Loucy (cell line): ENCODE measurements around the gene DRAM2.

Experiments used
- H2AFZ ChIP-seq: fragments of 200-600 bp; sonication (generic); 2 replicates; pipeline ENCODE4 v1.6.0; 2016; ENCODE audit warnings: antibody characterized with exemption, mild to moderate bottlenecking, low read length, moderate library complexity
- H3F3A ChIP-seq: fragments of 200-600 bp; 2 replicates; pipeline ENCODE4 v1.6.0; 2016; ENCODE audit warnings: antibody characterized with exemption, low read depth, mild to moderate bottlenecking
- H3K27me3 ChIP-seq: fragments of 200-600 bp; sonication (generic); 2 replicates; pipeline ENCODE4 v1.6.1; 2014; ENCODE audit warnings: low read length, mild to moderate bottlenecking; ENCODE audit not compliant: insufficient read depth, poor library complexity, severe bottlenecking
- H3K36me3 ChIP-seq: fragments of 200-600 bp; sonication (generic); 2 replicates; pipeline ENCODE4 v1.6.1; 2016; ENCODE audit warnings: low read length; ENCODE audit not compliant: insufficient read depth
- H3K4me1 ChIP-seq: fragments of 200-600 bp; sonication (generic); 2 replicates; pipeline ENCODE4 v1.5.1; 2014; ENCODE audit warnings: low read length, mild to moderate bottlenecking; ENCODE audit not compliant: insufficient read depth, poor library complexity, severe bottlenecking
- H3K4me2 ChIP-seq: fragments of 200-600 bp; sonication (generic); 2 replicates; pipeline ENCODE4 v1.6.0; 2014; ENCODE audit warnings: antibody characterized with exemption, low read length, low read depth, mild to moderate bottlenecking; ENCODE audit not compliant: poor library complexity, severe bottlenecking
- H3K4me3 ChIP-seq: fragments of 200-600 bp; sonication (generic); 2 replicates; pipeline ENCODE4 v1.5.1; 2014; ENCODE audit warnings: low read length, mild to moderate bottlenecking, mixed read lengths; ENCODE audit not compliant: poor library complexity, severe bottlenecking
- H3K79me2 ChIP-seq: fragments of 200-600 bp; sonication (generic); 2 replicates; pipeline ENCODE4 v1.6.1; 2014; ENCODE audit warnings: low read length; ENCODE audit not compliant: insufficient read depth
- H3K9ac ChIP-seq: fragments of 200-600 bp; sonication (generic); 2 replicates; pipeline ENCODE4 v1.6.0; 2014; ENCODE audit warnings: mild to moderate bottlenecking, low read depth, low read length, moderate library complexity; ENCODE audit not compliant: poor library complexity, severe bottlenecking
- H3K9me2 ChIP-seq: fragments of 200-600 bp; sonication (generic); replicated peaks from 2 replicates; pipeline ENCODE4 v1.6.1; 2016; ENCODE audit warnings: low read depth, low read length, mixed read lengths
- H3K9me3 ChIP-seq: fragments of 200-600 bp; sonication (generic); 2 replicates; pipeline ENCODE4 v1.6.1; 2014; ENCODE audit warnings: mild to moderate bottlenecking, antibody characterized with exemption, low read length, low read depth; ENCODE audit not compliant: insufficient read depth
- H4K20me1 ChIP-seq: fragments of 200-600 bp; sonication (generic); 2 replicates; pipeline ENCODE4 v1.6.0; 2014; ENCODE audit warnings: antibody characterized with exemption, low read length, mild to moderate bottlenecking; ENCODE audit not compliant: insufficient read depth, poor library complexity, severe bottlenecking
- CTCF ChIP-seq: fragments of 200-600 bp; sonication (generic); conservative IDR thresholded peaks from 2 replicates; pipeline ENCODE4 v1.5.1; 2014; ENCODE audit warnings: mild to moderate bottlenecking, antibody characterized with exemption, low read length
- EZH2phosphoT487 ChIP-seq: fragments of 200-600 bp; IDR thresholded peaks from 2 replicates; pipeline ENCODE4 v1.6.1; 2018; ENCODE audit warnings: antibody characterized with exemption, mild to moderate bottlenecking, moderate library complexity, borderline replicate concordance

Gene DRAM2

GRCh38 chr1:111133866-111134265 is 6.0 kb downstream of the DRAM2 start:
- Histone ChIP-seq H3K9me2 (no peaks in the 10 kb centered on the region), H3K4me1 (peaks cover 14% of the 10 kb centered on the region), H2AFZ (no peak overlapping the region), H3K4me3 (no peak overlapping the region), H3K79me2 (peaks cover 17% of the 10 kb centered on the region), H4K20me1 (peaks cover 2% of the 10 kb centered on the region), H3K4me2 (no peak overlapping the region), H3K9me3 (no peaks in the 10 kb centered on the region), H3K27me3 (no peaks in the 10 kb centered on the region), H3K36me3 (no peaks in the 10 kb centered on the region), H3F3A (no peaks in the 10 kb centered on the region), H3K9ac (no peak overlapping the region)
- no peak for TF ChIP-seq CTCF
- no peak for TF ChIP-seq EZH2phosphoT487

DNA sequence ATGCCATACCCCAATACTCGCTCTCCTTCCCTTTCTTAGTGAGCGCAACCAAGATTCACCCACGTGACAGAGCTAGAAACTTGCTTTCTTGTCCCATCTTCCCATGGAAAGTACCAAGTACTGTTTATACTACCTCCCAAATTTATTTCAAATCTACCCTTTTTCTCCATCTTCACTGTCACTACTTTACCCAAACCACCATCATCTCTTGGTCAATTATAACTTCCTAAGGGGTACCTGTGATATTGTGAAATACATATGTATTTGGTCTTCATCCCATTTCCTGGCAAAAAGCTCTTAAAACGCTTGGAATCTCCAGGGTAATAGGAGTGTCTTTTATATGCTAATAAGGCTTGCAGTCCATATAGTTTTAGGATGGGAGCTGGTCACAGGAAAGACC is 8.2 kb downstream of the DRAM2 start:
- Histone ChIP-seq H2AFZ (no peak overlapping the region), H3K27me3 (no peaks in the 10 kb centered on the region), H3K9me3 (no peaks in the 10 kb centered on the region), H3K9ac (no peak overlapping the region), H3K4me3 (no peak overlapping the region), H3K4me1 (no peaks in the 10 kb centered on the region), H4K20me1 (no peaks in the 10 kb centered on the region), H3F3A (no peaks in the 10 kb centered on the region), H3K4me2 (no peak overlapping the region), H3K36me3 (no peaks in the 10 kb centered on the region), H3K9me2 (no peaks in the 10 kb centered on the region), H3K79me2 (no peaks in the 10 kb centered on the region)
- TF ChIP-seq CTCF, result no peak
- TF ChIP-seq EZH2phosphoT487, result no peak

DNA sequence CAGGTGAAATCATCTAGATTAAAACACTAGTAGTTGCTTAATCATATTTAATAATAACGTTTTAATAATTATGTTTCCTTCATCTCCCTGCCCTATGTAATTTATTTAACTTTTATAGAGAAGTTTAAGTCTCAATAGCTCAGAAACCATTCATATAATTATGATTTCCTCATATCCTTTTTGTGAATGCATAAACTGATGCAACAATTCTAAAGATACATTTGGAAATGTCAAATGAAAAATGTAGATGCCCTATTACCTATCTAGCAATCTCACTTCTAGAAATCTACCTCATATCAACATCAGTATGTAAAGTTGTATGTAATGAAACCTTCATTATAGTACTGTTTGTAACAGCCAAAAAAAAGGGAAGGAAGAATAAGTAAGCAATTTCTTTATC is 10.5 kb downstream of the DRAM2 start:
- H3K4me3 ChIP-seq, result no peak overlapping the region
- TF ChIP-seq CTCF (no peak), EZH2phosphoT487 (no peak)
- no peaks in the 10 kb centered on the region for H4K20me1 ChIP-seq
- no peaks in the 10 kb centered on the region for H3K27me3 ChIP-seq
- H3K79me2 ChIP-seq, result no peaks in the 10 kb centered on the region
- no peaks in the 10 kb centered on the region for H3F3A ChIP-seq
- no peaks in the 10 kb centered on the region for H3K9me3 ChIP-seq
- no peaks in the 10 kb centered on the region for H3K9me2 ChIP-seq
- H3K36me3 ChIP-seq, result peaks cover 8% of the 10 kb centered on the region; the same call in 1 of the 2 replicates
- H3K4me2 ChIP-seq, result no peak overlapping the region
- H2AFZ ChIP-seq, result no peak overlapping the region
- H3K4me1 ChIP-seq, result no peaks in the 10 kb centered on the region
- no peak overlapping the region for H3K9ac ChIP-seq
